Measurements from ENCODE around the gene RAB27B. TPM values are rescaled to one million over a fixed set of nuclear protein-coding genes. Genes with fewer than 3 reads are reported as not detected.

RAB27B gene
- total RNA-seq, 4 donors from 2014 or later = 0.02 to 0.20 (median 0.05) TPM; not detected in 1

DNA sequence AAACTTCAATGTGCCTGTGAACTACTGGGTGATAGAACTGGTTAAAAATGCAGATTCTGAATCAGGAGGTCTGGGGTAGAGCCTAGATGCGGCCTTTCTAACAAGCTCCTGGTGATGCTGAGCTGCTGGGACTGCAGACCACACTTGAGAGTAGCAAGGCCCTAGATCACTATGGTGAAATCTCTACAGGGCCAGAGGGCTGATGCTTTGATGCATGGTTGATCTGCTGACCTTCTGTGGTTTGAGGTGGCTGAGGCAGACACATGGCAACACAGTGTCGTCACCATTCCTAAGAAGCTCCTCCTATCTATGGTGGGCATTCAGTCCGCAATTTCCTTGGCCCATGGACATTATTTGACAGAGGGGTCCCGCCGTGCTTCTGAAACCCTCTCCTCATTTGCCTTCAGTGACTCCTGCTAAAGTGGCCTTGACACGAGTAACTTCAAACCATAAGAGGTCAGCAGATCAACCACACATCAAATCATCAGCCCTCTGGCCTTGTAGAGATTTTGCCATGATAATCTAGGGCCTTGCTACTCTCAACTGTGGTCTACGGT, 111.2 kb downstream of the RAB27B start:
- intact Hi-C loops (cut with DNase I; ENCODE audit: low total_unique reads) (no loop called here), in situ Hi-C loops (cut with MboI; ENCODE audit: low sequenced_read_pairs in 4 of 4) (no loop called here)
- no peak for TF ChIP-seq POLR2A (IDR thresholded peaks at IDR 0.05)
- TF ChIP-seq, protein P1, sequence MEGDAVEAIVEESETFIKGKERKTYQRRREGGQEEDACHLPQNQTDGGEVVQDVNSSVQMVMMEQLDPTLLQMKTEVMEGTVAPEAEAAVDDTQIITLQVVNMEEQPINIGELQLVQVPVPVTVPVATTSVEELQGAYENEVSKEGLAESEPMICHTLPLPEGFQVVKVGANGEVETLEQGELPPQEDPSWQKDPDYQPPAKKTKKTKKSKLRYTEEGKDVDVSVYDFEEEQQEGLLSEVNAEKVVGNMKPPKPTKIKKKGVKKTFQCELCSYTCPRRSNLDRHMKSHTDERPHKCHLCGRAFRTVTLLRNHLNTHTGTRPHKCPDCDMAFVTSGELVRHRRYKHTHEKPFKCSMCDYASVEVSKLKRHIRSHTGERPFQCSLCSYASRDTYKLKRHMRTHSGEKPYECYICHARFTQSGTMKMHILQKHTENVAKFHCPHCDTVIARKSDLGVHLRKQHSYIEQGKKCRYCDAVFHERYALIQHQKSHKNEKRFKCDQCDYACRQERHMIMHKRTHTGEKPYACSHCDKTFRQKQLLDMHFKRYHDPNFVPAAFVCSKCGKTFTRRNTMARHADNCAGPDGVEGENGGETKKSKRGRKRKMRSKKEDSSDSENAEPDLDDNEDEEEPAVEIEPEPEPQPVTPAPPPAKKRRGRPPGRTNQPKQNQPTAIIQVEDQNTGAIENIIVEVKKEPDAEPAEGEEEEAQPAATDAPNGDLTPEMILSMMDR (IDR thresholded peaks at IDR 0.05 in 4 of 5, conservative IDR thresholded peaks at IDR 0.05 in 1 of 5) = no peak
- Histone ChIP-seq H3K27me3 (no peaks in the 10 kb centered on the region), H3K4me3 (no peak overlapping the region), H3K4me1 (no peaks in the 10 kb centered on the region), H3K36me3 (no peaks in the 10 kb centered on the region), H3K9me3 (no peaks in the 10 kb centered on the region), H3K27ac (no peak overlapping the region)
- DNase-seq = no peak
- ATAC-seq = no peak

DNA sequence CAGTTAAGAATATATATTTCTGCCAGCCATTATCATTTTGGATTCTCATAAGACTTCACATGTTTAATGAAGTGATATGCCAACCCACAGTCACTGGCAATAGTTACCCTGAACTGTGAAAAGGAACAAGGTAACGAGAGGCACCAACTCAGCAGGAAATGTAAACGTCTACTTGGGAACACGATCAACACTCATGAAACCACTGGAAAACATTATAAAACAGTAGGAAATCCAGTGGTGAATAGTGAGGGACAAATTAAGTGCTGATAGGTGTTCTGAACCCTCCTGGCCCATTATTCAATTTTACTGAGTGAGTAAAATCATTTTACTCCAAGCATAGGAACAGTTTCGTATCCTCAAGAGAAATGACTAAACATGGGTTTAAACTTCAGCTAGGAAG, 113.9 kb downstream of the RAB27B start:
- in situ Hi-C loops (cut with MboI; ENCODE audit: low sequenced_read_pairs in 4 of 4) = no loop called here
- intact Hi-C loops (cut with DNase I; ENCODE audit: low total_unique reads) = no loop called here
- H3K27ac ChIP-seq = no peak overlapping the region
- no peaks in the 10 kb centered on the region for H3K9me3 ChIP-seq
- H3K4me1 ChIP-seq = no peaks in the 10 kb centered on the region
- no peaks in the 10 kb centered on the region for H3K36me3 ChIP-seq
- H3K27me3 ChIP-seq = no peaks in the 10 kb centered on the region
- DNase-seq (no peak), ATAC-seq (no peak)
- TF ChIP-seq, protein P1 (IDR thresholded peaks at IDR 0.05 in 4 of 5, conservative IDR thresholded peaks at IDR 0.05 in 1 of 5) = no peak
- TF ChIP-seq POLR2A (IDR thresholded peaks at IDR 0.05) = no peak
- no peak overlapping the region for H3K4me3 ChIP-seq

GRCh38 chr18:54942569-54942968, 114.3 kb downstream of the RAB27B start:
- Histone ChIP-seq H3K4me1 (no peaks in the 10 kb centered on the region), H3K4me3 (no peak overlapping the region), H3K27ac (no peak overlapping the region), H3K9me3 (no peaks in the 10 kb centered on the region), H3K27me3 (no peaks in the 10 kb centered on the region), H3K36me3 (no peaks in the 10 kb centered on the region)
- ATAC-seq = no peak
- intact Hi-C loops (cut with DNase I; ENCODE audit: low total_unique reads) = no loop called here
- no peak for TF ChIP-seq POLR2A (IDR thresholded peaks at IDR 0.05)
- TF ChIP-seq, protein P1 (IDR thresholded peaks at IDR 0.05 in 4 of 5, conservative IDR thresholded peaks at IDR 0.05 in 1 of 5) = no peak
- in situ Hi-C loops (cut with MboI; ENCODE audit: low sequenced_read_pairs in 4 of 4) = no loop called here
- DNase-seq = no peak

Other genes starting within 250 kb of the RAB27B start
- gene DYNAP, start 237.2 kb upstream of the RAB27B start, total RNA-seq = not detected
- 1 to 10 TPM; 2.4 to 6.0 (median 4.5) TPM for gene CCDC68, start 131.0 kb downstream of the RAB27B start, total RNA-seq